ENCODE results near the gene ADAMTS7. TPM values are rescaled to one million over a fixed set of nuclear protein-coding genes. Genes with fewer than 3 reads are reported as not detected.

Gene ADAMTS7
- total and polyA plus RNA-seq, 2 of the 13 experiments (the other 11 are each of a cell fraction or from before 2014, with no cell fraction given) = 0.09 to 0.12 TPM

DNA sequence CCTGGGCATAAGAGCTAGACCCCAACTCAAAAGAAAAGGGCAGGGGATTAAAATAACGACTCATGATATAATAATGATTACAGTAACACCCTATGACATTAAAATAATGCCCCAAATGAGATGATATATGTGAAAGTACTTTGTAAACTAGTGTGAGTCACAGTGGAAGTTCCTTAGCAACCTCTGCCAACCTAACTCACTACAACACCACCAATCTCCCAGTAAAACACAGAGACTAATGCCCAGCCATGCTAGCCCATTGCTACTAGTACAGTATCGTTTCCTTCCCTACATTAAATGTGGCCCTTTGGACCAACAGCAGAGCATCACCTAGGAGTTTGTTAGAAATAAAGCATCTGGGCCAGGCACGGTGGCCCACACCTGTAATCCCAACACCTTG is 11.2 kb upstream of the ADAMTS7 start:
- H3K4me2 ChIP-seq (ENCODE audit: low read depth, low read length) = no peak overlapping the region
- no peaks in the 10 kb centered on the region for H3K9me3 ChIP-seq (ENCODE audit: low read length)
- no peaks in the 10 kb centered on the region for H4K20me1 ChIP-seq (ENCODE audit: insufficient read depth, low read length)
- H3K79me2 ChIP-seq (ENCODE audit: insufficient read depth, low read length) = no peaks in the 10 kb centered on the region
- POLR2A ChIA-PET = no interaction called here
- H3K27me3 ChIP-seq (ENCODE audit: control insufficient read depth in 1 of 2, insufficient read depth in 2 of 2, low read length in 2 of 2) = peaks cover 0 to 13% of the 10 kb centered on the region in 2 experiments; a peak in 1 of 5 replicates
- ATAC-seq (no peak), FAIRE-seq (no peak), DNase-seq (ENCODE audit: low spot score) (no peak)
- CTCF ChIA-PET (ENCODE audit: low intra/inter-chr PET ratio, low total read pairs) = no interaction called here
- WGBS (ENCODE audit: low lambda C conversion rate) = 30% methylated on average over 3 of the region's 3 CpGs
- H2AFZ ChIP-seq (ENCODE audit: low read length) = no peak overlapping the region
- intact Hi-C loops (cut with micrococcal nuclease; ENCODE audit: unreplicated experiment) (no loop called here), in situ Hi-C loops (cut with HindIII; ENCODE audit: extremely low pct_ligation_motif_present, low pct_unique_long_range_greater_than_20kb) (no loop called here)
- no TSS peak for BruUV-seq (replicated peaks)
- no peaks in the 10 kb centered on the region for H3K36me3 ChIP-seq (replicated peaks in 1 of 2; ENCODE audit: control insufficient read depth in 1 of 2, insufficient read depth in 2 of 2, low read length in 2 of 2)
- no peak overlapping the region for H3K27ac ChIP-seq (ENCODE audit: extremely low read length, insufficient read depth, low read length)
- peaks cover 34% of the 10 kb centered on the region for H3K4me1 ChIP-seq (ENCODE audit: insufficient read depth, low read length)
- no peak overlapping the region for H3K4me3 ChIP-seq (replicated peaks in 1 of 3; ENCODE audit: insufficient read depth in 1 of 3, low read depth in 2 of 3, low read length in 3 of 3)
- H3K9ac ChIP-seq (ENCODE audit: insufficient read depth, low read depth, low read length) = no peak overlapping the region
- TF ChIP-seq ZNF382 (CRISPR knock-in tag; IDR thresholded peaks at IDR 0.05; ENCODE audit: borderline replicate concordance) (no peak), ZNF33B (CRISPR knock-in tag; IDR thresholded peaks at IDR 0.05) (no peak), HOXA7 (CRISPR knock-in tag; IDR thresholded peaks at IDR 0.05) (no peak), ZNF788 (CRISPR knock-in tag; IDR thresholded peaks at IDR 0.05; ENCODE audit: borderline replicate concordance) (no peak), ZNF510 (CRISPR knock-in tag; IDR thresholded peaks at IDR 0.05; ENCODE audit: low read depth) (no peak), ZNF749 (CRISPR knock-in tag; IDR thresholded peaks at IDR 0.05; ENCODE audit: borderline replicate concordance) (no peak), ZNF20 (CRISPR knock-in tag; IDR thresholded peaks at IDR 0.05) (no peak), ZNF407 (CRISPR knock-in tag; IDR thresholded peaks at IDR 0.05; ENCODE audit: not compliant biosample characterization) (no peak), UBTF (CRISPR knock-in tag; IDR thresholded peaks at IDR 0.05) (no peak), JUNB (CRISPR knock-in tag; IDR thresholded peaks at IDR 0.05; ENCODE audit: borderline replicate concordance) (no peak), ZNF143 (CRISPR knock-in tag; IDR thresholded peaks at IDR 0.05) (no peak), MEF2D (CRISPR knock-in tag; IDR thresholded peaks at IDR 0.05) (no peak), SMYD3 (CRISPR knock-in tag; IDR thresholded peaks at IDR 0.05) (no peak)
- TF ChIP-seq, protein P1, sequence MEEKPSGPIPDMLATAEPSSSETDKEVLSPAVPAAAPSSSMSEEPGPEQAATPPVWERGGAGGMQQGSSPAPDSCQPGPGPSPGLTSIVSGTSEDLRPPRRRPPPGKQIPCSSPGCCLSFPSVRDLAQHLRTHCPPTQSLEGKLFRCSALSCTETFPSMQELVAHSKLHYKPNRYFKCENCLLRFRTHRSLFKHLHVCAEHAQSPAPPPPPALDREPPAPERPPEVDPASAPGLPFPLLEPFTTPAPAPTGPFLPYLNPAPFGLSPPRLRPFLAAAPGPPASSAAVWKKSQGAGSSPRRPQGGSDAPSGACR (CRISPR knock-in tag; IDR thresholded peaks at IDR 0.05) = no peak
